ES-I3 (cell line): ENCODE results near the gene TM9SF3.
"Not testable (repeated sequence)": the region's sequence is repeated elsewhere in the genome, so short reads cannot be mapped to it uniquely, and the experiment has no call there.

ENCODE experiments used
- H3K36me3 ChIP-seq: 2 replicates; pipeline ENCODE4 v1.6.1; 2013; ENCODE audit warnings: mild to moderate bottlenecking, low read length, control low read depth, moderate library complexity; ENCODE audit not compliant: insufficient read depth
- H3K4me1 ChIP-seq: 2 replicates; pipeline ENCODE4 v1.6.1; 2013; ENCODE audit warnings: mild to moderate bottlenecking, control low read depth, low read length; ENCODE audit not compliant: insufficient read depth
- H3K9ac ChIP-seq: 2 replicates; pipeline ENCODE4 v1.6.1; 2013; ENCODE audit warnings: low read depth, mild to moderate bottlenecking, low read length, moderate library complexity
- H3K9me3 ChIP-seq: 2 replicates; pipeline ENCODE4 v1.6.1; 2013; ENCODE audit warnings: mild to moderate bottlenecking, low read length, moderate library complexity; ENCODE audit not compliant: control insufficient read depth, insufficient read depth

The TM9SF3 gene

DNA sequence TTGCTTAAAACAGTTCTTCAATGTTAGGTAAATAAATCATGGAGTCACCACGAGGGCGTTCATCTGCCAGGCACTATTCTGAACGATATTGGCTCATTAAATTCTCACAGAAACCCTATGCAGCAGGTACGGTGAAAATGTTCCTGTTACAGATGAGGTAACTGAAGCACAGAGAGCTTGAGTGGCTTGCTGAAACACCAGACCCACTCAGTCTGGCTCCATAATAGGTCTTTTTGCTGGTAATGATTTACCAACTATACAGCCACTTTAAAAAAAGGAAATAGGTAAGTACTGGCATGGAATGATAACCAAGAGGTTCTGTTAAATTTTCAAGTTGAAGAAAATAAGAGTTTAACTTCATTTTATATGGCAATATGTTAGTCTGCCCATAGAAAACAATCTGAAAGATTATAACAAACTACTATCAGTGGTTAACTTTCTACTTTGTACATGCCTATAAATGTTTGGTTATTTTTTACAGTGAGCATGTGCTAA is 1.3 kb upstream of the TM9SF3 start:
- Histone ChIP-seq H3K9ac (peak overlapping the region; percentile 98), H3K4me1 (peaks cover 15% of the 10 kb centered on the region), H3K36me3 (no peaks in the 10 kb centered on the region), H3K9me3 (no peaks in the 10 kb centered on the region)

DNA sequence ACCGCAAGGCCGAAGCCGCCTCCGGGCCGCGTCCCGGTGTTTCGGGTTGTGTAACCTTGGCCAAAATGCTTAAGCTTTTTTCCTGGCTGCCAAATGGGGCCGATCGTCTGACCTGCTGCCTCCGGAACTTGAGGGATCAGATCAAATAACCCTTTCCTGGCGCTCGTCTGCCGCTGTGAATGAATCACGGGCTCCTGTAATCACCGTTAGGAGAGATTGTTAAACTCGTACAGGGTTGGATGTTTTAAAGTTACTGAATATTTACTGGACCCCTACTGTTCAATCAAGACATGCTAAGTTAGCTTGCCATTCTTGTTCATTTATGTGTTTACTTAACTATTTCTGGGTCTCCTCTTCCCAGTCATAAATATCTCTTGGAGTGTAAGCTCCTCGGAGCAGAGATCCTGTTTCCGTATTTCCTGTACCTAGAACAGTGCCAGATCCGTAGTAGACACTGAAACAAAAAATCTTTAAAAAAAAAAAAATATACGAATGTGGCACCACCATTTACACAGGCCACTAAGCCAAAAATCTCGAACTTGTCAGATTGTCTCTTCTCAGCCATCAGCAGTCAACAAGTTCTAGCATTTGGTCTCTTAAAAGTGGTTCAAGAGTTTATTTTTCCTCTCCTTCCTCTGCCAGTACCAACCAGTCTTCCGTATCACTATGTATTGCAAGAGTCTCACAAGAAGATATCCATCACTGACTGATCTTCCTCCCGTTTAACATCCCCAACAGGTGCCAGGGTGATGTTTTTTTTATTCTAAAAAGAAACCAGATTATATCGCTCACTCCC is 650 bp upstream of the TM9SF3 start:
- Histone ChIP-seq H3K36me3 (no peaks in the 10 kb centered on the region), H3K9ac (peak overlapping the region; percentile 98), H3K9me3 (no peaks in the 10 kb centered on the region), H3K4me1 (peaks cover 16% of the 10 kb centered on the region)

DNA sequence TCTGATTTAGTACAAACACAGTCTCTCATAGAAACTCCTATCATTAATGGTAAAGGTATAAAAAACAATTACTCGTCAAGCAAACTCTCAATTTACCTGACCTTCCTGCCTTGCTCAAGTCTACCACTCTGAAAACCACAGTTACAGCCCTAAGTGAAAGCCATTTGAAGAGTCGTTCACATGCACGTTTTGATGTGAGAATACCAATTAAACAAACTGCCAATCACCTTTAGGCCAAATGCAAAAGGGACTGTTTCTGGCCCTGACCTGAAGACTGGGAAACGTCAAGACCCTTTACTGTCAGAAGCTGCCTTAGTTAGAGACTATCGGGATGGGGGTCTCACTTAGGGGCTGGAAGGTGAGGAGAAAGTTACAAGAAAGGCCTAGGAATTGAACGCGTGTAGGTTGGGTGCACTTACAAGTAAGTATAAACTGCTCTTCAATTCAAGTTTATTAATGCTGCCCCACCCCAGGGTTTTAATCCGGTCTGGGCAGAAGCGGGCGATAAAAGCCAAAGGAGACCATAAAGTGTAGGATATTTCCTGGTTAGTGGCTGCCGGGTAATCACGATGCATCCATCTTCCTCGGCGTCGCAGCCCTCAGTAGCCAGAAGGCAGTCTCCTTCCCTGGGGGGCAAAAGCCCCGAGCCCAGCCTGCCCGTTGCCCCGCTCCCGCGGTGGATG is 935 bp downstream of the TM9SF3 start:
- Histone ChIP-seq H3K36me3 (no peaks in the 10 kb centered on the region), H3K4me1 (peaks cover 21% of the 10 kb centered on the region)

DNA sequence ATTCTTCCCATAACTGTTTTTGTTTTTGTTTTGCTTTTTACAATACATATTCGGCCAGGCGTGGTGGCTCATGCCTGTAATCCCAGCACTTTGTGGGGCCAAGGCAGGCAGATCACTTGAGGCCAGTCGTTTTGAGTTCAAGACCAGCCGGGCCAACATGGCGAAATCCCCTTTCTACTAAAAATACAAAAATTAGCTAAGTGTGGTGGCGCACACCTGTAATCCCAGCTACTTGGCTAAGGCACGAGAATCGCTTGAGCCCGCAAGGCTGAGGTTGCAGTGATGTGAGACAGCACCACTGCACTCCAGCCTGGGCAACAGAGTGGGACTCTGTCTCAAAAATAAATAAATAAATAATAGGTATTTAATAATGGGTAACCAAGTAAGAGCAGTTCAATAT is 2.3 kb downstream of the TM9SF3 start:
- Histone ChIP-seq H3K4me1 (peaks cover 18% of the 10 kb centered on the region), H3K36me3 (no peaks in the 10 kb centered on the region), H3K9ac (no peak overlapping the region), H3K9me3 (no peaks in the 10 kb centered on the region)

More for the DNA sequence above, 935 bp downstream of the TM9SF3 start:
- H3K9ac ChIP-seq, result peak overlapping the region; percentile 98
- H3K9me3 ChIP-seq, result no peaks in the 10 kb centered on the region

DNA sequence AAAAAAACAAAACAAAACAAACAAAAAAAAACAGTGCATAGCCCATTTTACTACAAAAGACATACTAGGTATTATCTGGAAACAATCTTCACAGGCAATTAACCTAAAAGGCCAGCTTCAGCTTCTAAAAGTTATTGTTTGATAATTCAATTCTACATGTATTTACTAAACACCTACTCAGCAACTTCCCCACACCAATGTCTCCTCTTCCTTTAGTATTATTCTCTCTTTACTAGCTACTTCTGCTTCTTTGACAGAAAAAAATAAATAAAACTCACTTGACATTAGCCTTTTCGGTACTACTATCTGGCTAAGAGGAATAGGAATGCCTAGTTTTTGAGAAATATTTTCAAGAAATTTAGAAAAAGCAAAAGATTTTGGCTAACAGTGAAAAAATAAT is 2.8 kb downstream of the TM9SF3 start:
- Histone ChIP-seq H3K36me3 (no peaks in the 10 kb centered on the region), H3K9ac (no peak overlapping the region), H3K4me1 (peaks cover 14% of the 10 kb centered on the region), H3K9me3 (no peaks in the 10 kb centered on the region)

DNA sequence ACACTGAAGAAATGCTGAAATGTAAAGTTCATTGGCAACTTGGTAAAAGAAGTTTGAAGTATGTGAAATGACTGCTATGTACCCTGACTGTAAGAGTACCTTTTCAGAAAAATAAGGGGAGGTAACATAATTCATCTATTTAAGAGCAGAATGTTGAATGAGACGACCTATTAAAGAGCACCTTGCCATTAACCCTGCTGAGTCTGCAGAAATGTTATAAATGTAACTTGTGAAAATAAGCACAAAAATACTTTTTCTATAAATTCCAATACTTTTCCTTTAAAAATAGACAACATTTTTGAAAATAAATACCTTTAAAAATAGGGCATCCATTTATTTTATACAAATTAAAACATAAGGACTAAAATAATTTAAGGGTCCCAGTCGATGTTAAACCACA is 7.7 kb downstream of the TM9SF3 start:
- H3K9ac ChIP-seq, result no peak overlapping the region
- no peaks in the 10 kb centered on the region for H3K9me3 ChIP-seq
- no peaks in the 10 kb centered on the region for H3K36me3 ChIP-seq
- H3K4me1 ChIP-seq, result peaks cover 7% of the 10 kb centered on the region; the same call in 1 of the 2 replicates

DNA sequence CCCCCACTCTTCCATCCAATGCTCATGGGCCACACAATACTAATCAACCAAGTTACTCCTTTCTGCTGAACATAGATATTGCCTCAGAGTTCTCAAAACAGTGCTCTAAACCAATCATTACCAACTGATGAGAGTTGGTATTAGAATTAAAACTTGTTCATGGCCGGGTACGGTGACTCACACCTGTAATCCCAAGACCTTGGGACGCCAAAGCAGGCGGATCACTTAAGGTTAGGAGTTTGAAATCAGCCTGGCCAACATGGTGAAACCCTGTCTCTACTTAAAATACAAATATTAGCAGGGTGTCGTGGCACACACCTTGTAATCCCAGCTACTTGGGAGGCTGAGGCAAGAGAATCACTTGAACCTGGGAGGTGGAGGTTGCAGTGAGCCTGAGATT is 8.2 kb downstream of the TM9SF3 start:
- Histone ChIP-seq H3K4me1 (peaks cover 7% of the 10 kb centered on the region; the same call in 1 of the 2 replicates), H3K9me3 (no peaks in the 10 kb centered on the region), H3K36me3 (no peaks in the 10 kb centered on the region), H3K9ac (no peak overlapping the region)

DNA sequence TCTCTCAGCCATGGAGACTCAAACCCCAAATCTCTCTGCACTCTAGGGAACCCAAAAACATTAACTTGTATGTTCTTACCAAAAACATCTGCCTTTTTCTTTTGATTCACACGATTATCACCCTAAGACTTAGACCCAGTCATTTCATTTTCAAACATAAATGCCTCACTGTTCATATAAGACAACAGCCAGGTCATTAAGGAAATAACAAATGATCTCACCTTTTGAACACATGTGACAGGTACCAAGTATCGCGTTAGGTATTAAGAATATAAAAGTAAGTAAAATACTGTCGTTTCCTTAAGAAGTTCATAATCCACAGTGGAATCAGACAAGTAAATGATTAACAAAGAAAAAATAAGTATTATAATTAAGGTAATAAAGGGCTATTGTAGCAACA is 8.8 kb downstream of the TM9SF3 start:
- H3K9me3 ChIP-seq, result no peaks in the 10 kb centered on the region
- H3K36me3 ChIP-seq, result no peaks in the 10 kb centered on the region
- no peak overlapping the region for H3K9ac ChIP-seq
- H3K4me1 ChIP-seq, result peaks cover 7% of the 10 kb centered on the region; the same call in 1 of the 2 replicates

DNA sequence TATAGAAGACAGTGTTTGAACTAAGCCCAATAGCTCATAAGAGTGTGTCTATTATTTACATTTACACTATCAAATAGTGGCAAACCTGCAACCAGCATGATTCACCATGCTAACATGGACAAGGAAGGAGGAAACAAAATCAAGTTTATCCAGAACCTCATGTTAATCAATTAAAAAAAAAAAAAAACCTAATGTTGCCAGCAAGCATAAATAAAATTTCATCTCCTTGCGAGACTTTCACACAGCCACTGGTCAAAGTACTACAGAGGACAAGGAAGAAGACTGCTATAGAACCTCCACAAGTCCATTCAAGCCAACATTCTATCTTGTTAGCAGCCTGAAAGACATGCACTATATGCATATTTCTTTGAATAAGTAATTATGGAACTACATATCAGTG is 9.7 kb downstream of the TM9SF3 start:
- Histone ChIP-seq H3K9ac (no peak overlapping the region), H3K4me1 (peaks cover 1% of the 10 kb centered on the region; the same call in 1 of the 2 replicates), H3K36me3 (no peaks in the 10 kb centered on the region), H3K9me3 (no peaks in the 10 kb centered on the region)

DNA sequence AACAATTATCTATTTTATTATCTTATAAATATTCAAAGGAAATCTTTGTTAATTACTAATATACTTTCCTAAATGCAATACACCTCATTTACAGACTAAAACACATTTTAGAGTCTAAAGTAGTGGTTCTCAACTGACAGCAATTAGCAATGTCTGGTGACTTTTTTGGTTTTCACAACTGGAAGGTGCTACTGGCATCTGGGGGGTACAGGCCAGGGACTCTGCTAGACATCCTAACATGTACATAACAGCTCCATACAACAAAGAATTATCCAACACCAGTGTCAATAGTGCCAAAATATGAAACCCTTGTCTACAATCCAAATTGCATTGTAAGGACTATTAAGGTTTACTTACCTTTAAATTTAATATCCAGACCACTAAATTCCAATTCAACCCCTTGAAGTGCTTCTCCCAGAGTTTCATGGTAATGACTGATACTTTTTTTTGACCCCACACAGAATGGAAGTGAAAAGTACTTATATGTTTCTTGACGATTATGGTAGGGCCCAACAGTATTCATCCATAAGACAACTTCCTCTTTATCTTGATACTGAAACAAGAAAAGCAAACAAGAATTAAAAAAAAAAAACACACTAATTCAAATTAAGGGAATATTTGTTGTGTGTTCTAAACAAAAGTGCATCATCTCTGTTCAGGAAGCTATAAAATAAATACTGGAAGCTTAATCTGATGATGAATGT is 10.4 kb downstream of the TM9SF3 start:
- no peaks in the 10 kb centered on the region for H3K9me3 ChIP-seq
- no peak overlapping the region for H3K9ac ChIP-seq
- peaks cover under 1% of the 10 kb centered on the region for H3K4me1 ChIP-seq
- no peaks in the 10 kb centered on the region for H3K36me3 ChIP-seq

DNA sequence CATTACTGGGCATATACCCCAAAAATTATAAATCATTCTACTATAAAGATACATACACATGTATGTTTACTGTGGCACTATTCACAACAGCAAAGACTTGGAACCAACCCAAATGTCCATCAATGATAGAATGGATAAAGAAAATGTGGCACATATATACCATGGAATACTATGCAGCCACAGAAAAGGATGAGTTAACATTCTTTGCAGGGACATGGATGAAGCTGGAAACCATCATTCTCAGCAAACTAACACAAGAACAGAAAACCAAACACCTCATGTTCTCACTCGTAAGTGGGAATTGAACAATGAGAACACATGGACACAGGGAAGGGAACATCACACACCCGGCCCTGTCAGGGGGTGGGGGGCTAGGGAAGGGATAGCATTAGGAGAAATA is 12.2 kb downstream of the TM9SF3 start:
- H3K36me3 ChIP-seq, H3K9me3 ChIP-seq, H3K4me1 ChIP-seq, H3K9ac ChIP-seq: not testable (repeated sequence)

DNA sequence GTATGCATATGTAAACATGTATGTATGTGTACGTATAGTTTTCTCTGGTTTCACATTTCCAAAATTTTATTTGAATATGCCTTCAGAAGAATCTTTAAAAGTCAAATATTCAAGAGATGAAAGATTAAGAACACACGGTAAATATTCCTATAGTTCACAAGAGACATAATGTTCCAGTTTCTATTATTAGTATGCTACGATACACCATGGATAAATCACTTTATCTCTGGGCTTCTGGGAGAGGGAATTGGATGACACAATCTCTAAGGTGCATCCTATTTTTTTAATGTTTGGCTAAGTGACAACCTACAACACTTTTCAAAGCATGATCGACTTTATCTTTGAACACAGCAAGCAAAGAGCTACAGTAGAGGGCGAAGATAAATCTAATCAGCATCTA is 13.8 kb downstream of the TM9SF3 start:
- H3K4me1 ChIP-seq, result peaks cover 5% of the 10 kb centered on the region
- H3K9ac ChIP-seq, result no peak overlapping the region
- H3K9me3 ChIP-seq, result no peaks in the 10 kb centered on the region
- H3K36me3 ChIP-seq, result no peaks in the 10 kb centered on the region; the same call in 1 of the 2 replicates

DNA sequence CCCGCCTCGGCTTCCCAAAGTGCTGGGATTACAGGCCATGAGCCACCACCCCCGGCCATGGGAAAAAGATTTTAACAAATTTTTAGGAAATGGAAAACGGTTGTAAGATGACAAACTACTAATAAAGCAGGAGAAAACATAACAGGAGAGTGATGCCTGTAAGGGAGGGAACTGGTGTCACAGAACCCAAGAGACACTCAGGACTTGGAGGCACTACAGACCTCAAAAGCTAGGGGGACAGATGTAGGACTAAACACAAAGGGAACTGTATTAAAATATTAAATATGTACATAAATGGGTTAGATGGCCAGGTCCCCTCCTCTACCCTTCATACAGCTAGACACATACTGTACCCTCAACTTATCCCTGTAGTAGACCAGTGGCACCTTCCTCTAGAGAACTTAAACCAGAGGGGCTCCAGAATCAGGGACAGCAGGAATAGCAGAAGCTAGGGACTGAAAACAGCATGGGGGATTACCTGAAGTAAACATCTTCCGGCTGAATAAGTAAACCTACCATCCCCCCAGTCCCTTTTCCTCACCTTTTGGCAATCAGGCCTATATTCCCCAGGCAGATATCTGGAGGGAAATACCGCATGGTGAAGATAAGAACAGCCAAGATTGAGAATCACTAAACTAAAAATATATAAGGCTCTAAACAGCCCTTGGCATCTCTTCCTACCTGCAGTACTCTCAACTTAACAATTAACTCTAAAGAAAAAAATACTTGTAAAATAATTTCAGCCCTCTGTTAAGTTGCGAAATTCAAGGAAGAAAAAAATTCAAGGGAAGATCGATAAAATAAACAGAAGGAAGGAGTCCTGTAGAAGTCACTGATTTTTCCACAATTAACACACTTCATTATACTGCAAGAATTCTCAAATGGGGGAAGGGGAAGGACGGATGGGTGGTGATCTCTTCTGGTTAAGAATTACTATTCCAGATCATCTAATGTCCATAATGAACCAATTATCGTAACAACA is 15.5 kb downstream of the TM9SF3 start:
- peaks cover 5% of the 10 kb centered on the region for H3K4me1 ChIP-seq
- no peaks in the 10 kb centered on the region; the same call in 1 of the 2 replicates for H3K36me3 ChIP-seq
- H3K9me3 ChIP-seq, result no peaks in the 10 kb centered on the region
- no peak overlapping the region for H3K9ac ChIP-seq
